Esophagus muscularis mucosa (tissue), 4 donors: ENCODE measurements around the gene PRPF18. TPM values are rescaled to one million over a fixed set of nuclear protein-coding genes. Genes with fewer than 3 reads are reported as not detected.

Source experiments
- DNase-seq: peaks from one replicate; pipeline ENCODE4 v3.0.0-alpha.2; 2017; ENCODE audit errors: extremely low spot score
- H3K27ac ChIP-seq, 4 donors: fragments of 200-600 bp; sonication (generic); replicated peaks in 1 of 4; 1 replicate in 3 of 4; 2 replicates in 1 of 4; pipeline ENCODE4 v1.5.1; 2016 to 2019; ENCODE audit warnings: mild to moderate bottlenecking in 1 of 4
- H3K27me3 ChIP-seq, 4 donors: fragments of 200-600 bp; sonication (generic); one replicate each; pipeline versions ENCODE4 v1.5.1 to v1.6.0; 2016 to 2019
- H3K36me3 ChIP-seq, 4 donors: fragments of 200-600 bp; sonication (generic); one replicate each; pipeline ENCODE4 v1.5.1; 2016 to 2019
- H3K4me1 ChIP-seq, 4 donors: fragments of 200-600 bp; sonication (generic); one replicate each; pipeline ENCODE4 v1.5.1; 2016 to 2019
- H3K4me3 ChIP-seq, 4 donors: fragments of 200-600 bp; sonication (generic); 1 replicate in 2 of 4; 2 replicates in 2 of 4; pipeline ENCODE4 v1.5.1; 2016 to 2019; ENCODE audit warnings: mild to moderate bottlenecking in 4 of 4, moderate library complexity in 1 of 4
- H3K9me3 ChIP-seq, 4 donors: fragments of 200-600 bp; sonication (generic); 1 replicate in 3 of 4; 2 replicates in 1 of 4; pipeline ENCODE4 v1.5.1; 2016 to 2019
- EP300 ChIP-seq: sonication (generic); formaldehyde crosslinking; IDR thresholded peaks from one replicate; pipeline ENCODE4 v1.6.1; 2017; ENCODE audit warnings: antibody characterized with exemption
- POLR2A ChIP-seq: fragments of 450-650 bp; IDR thresholded peaks from one replicate; pipeline ENCODE4 v1.6.1; 2017; ENCODE audit warnings: antibody characterized with exemption, moderate library complexity, mild to moderate bottlenecking, low read depth
- POLR2AphosphoS5 ChIP-seq, 2 donors: sonication (generic); formaldehyde crosslinking; IDR thresholded peaks; one replicate each; pipeline ENCODE4 v1.6.1; 2017; ENCODE audit warnings: antibody characterized with exemption in 2 of 2
- WGBS: methylation state at CpG from one replicate; pipeline ENCODE4 v1.1.5; 2018; 5-methylcytosine and 5-hydroxymethylcytosine counted together
- intact Hi-C: fragments of 100-400 bp; cut with DNase I; formaldehyde crosslinking; loops from one replicate; pipeline ENCODE4 v1.15.1; 2023
- total RNA-seq, 4 donors: library from RNA; depleted of rRNA; stranded (reverse); fragments of >200 nt; gene quantifications; one replicate each; pipeline versions ENCODE4 v1.1.0 to v1.2.1, GENCODE V29; 2016
- TF ChIP-seq, protein P1 (sequence below), 3 experiments: fragments of 200-600 bp in 2 of 3; fragments of 450-650 bp in 1 of 3; sonication (generic) in 2 of 3; IDR thresholded peaks; one replicate each; pipeline ENCODE4 v1.5.1; 2017 to 2019; ENCODE audit warnings: antibody characterized with exemption in 3 of 3, mild to moderate bottlenecking in 2 of 3, moderate library complexity in 1 of 3

PRPF18 gene
- total RNA-seq, 4 donors from 2014 or later: 16.2 to 27.8 (median 25.6) TPM

DNA sequence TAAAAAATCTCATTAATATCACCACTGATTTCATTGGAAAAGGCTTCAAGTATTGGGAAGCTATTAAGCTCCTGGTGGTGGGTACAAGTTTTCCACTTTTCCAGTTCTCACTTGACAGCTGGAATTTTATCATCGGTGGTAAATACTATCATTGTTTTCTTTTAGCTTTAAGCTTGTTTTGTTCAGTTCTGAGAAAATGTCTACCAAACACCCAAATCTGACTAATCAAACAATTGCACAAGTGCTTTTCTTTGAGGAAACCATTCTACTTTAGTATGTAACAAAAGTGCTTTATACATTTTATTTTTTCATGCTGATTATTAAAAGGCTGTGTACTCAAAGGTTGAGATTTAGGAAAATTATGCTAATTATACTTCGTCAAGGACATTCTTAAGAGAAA lies 7.9 kb downstream of the PRPF18 start:
- no peaks in the 10 kb centered on the region for H3K9me3 ChIP-seq
- H3K4me3 ChIP-seq: no peak overlapping the region
- H3K4me1 ChIP-seq: peaks cover 0 to 3% (median 0%) of the 10 kb centered on the region in 4 donors
- WGBS: 96% methylated on average over 2 of the region's 2 CpGs
- intact Hi-C loops: no loop called here
- no peak for DNase-seq
- no peaks in the 10 kb centered on the region for H3K27me3 ChIP-seq
- peaks cover 0 to 40% (median 23%) of the 10 kb centered on the region in 4 donors for H3K36me3 ChIP-seq
- H3K27ac ChIP-seq: no peak overlapping the region
- TF ChIP-seq, protein P1, sequence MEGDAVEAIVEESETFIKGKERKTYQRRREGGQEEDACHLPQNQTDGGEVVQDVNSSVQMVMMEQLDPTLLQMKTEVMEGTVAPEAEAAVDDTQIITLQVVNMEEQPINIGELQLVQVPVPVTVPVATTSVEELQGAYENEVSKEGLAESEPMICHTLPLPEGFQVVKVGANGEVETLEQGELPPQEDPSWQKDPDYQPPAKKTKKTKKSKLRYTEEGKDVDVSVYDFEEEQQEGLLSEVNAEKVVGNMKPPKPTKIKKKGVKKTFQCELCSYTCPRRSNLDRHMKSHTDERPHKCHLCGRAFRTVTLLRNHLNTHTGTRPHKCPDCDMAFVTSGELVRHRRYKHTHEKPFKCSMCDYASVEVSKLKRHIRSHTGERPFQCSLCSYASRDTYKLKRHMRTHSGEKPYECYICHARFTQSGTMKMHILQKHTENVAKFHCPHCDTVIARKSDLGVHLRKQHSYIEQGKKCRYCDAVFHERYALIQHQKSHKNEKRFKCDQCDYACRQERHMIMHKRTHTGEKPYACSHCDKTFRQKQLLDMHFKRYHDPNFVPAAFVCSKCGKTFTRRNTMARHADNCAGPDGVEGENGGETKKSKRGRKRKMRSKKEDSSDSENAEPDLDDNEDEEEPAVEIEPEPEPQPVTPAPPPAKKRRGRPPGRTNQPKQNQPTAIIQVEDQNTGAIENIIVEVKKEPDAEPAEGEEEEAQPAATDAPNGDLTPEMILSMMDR (IDR thresholded peaks at IDR 0.05): no peak
- TF ChIP-seq POLR2AphosphoS5 (IDR thresholded peaks at IDR 0.05): no peak
- TF ChIP-seq POLR2A: no peak
- TF ChIP-seq EP300: no peak

DNA sequence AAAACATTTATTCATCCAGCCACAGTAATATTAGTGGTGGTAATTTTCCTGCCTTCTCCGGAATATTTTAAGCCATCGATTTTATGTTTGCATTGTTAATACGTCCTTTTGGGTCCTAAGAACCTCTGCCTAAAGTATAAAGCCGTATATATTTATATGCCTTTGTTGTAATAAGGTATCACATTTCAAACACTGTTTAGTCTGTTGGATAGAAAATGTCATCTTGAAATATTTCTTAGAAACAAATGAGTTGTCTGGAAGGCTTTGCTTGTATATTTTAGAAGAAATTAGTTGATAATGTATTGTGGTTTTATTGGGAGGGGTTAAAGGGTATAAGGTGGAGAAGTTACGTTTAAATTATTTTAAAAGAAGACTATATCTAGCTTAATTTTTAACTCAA lies 11.1 kb downstream of the PRPF18 start:
- H3K36me3 ChIP-seq: peaks cover 4 to 59% (median 32%) of the 10 kb centered on the region in 4 donors
- no peaks in the 10 kb centered on the region for H3K27me3 ChIP-seq
- 59% methylated on average over 5 of the region's 5 CpGs for WGBS
- DNase-seq: no peak
- TF ChIP-seq POLR2A (no peak), EP300 (no peak)
- TF ChIP-seq, protein P1 (IDR thresholded peaks at IDR 0.05): no peak
- intact Hi-C loops: no loop called here
- H3K9me3 ChIP-seq: no peaks in the 10 kb centered on the region
- no peaks in the 10 kb centered on the region for H3K4me1 ChIP-seq
- H3K4me3 ChIP-seq: no peak overlapping the region
- H3K27ac ChIP-seq: no peak overlapping the region

DNA sequence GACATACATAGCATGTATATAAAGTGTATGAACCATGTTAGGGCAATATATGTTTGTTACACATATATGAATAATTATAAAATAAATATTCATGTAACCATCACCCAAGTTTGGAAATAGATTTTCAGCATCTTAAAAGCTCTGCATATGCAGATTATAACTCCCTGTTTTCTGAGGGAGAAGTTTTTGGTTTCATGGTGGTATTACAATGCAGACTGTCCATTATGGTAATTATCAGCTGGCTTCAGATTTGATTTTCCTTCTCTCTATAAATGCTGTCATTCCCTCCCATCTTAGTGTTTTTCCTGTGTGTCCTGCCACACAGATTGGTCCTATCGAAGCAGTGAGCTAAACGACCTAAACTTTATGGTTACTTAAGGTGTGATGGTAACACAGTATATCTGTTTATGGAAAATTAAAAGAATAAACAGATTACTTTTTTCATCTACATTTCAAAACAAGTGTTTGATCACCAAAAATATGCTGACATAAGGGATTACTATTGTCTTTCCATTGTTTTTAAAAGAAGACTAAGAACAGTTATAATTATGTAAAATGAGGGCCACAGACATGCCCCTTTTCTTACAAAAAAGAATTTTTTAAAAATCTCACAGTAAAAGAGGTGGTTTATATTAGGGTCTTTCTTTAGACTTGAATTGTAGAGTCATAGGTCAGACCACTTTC lies 17.7 kb downstream of the PRPF18 start:
- Histone ChIP-seq H3K4me3 (no peak overlapping the region), H3K36me3 (peaks cover 13 to 74% (median 45%) of the 10 kb centered on the region in 4 donors), H3K4me1 (no peaks in the 10 kb centered on the region), H3K27me3 (no peaks in the 10 kb centered on the region), H3K27ac (no peak overlapping the region), H3K9me3 (no peaks in the 10 kb centered on the region)
- intact Hi-C loops: no loop called here
- TF ChIP-seq, protein P1 (IDR thresholded peaks at IDR 0.05): no peak
- no peak for TF ChIP-seq POLR2AphosphoS5 (IDR thresholded peaks at IDR 0.05)
- TF ChIP-seq EP300: no peak
- TF ChIP-seq POLR2A: no peak
- 85% methylated on average over 2 of the region's 2 CpGs for WGBS
- DNase-seq: no peak

DNA sequence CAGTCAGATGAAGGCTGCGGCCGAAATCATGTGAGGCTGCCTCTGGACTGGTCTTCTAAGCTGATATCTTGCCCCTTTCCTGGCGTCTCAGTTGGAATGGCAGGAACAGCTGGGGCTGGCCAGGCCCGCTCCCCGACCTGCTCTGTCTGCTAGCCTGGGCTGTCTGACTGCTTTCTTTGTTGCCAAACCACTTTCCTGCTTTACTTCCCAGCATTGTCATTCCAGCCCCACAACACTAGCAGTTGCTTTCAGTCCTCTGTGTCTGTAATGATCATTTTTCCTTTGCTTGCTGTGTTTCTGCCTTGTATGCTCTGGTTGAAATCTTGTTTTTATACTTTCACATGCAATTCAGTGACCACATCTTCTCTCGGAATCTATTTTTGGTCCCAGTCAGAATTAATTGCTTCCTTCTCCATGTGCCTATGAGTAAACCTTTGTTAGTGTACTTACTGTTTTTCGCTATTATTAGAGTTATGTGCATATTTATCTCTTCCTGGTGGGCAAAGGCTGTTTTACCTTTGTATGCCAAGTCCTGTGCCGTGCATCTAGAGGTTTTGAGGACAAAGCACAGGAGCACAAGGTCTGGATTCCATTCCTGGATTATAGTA lies 21.6 kb downstream of the PRPF18 start:
- Histone ChIP-seq H3K27me3 (no peaks in the 10 kb centered on the region), H3K4me3 (no peak overlapping the region), H3K27ac (no peak overlapping the region), H3K36me3 (peaks cover 14 to 78% (median 56%) of the 10 kb centered on the region in 4 donors), H3K4me1 (peaks cover 0 to under 1% (median 0%) of the 10 kb centered on the region in 4 donors), H3K9me3 (no peaks in the 10 kb centered on the region)
- 76% methylated on average over 8 of the region's 8 CpGs for WGBS
- intact Hi-C loops: no loop called here
- TF ChIP-seq, protein P1 (IDR thresholded peaks at IDR 0.05): no peak
- TF ChIP-seq EP300 (no peak), POLR2AphosphoS5 (IDR thresholded peaks at IDR 0.05) (no peak), POLR2A (no peak)
- no peak for DNase-seq
